Measurements from ENCODE around the gene MTCL1. TPM values are rescaled to one million over a fixed set of nuclear protein-coding genes. Genes with fewer than 3 reads are reported as not detected.
A peak's percentile ranks its signal among the peaks of the same experiment; 100 is the strongest.

MTCL1 gene
- total RNA-seq: 11.0 TPM
- polyA plus RNA-seq: 15.9 TPM
- long read RNA-seq, donor 1, partial matches to known transcripts: 0 of 1 reads
- long read RNA-seq, donor 1, other reads (novel, unspliced or antisense): 0 of 1 reads
- long read RNA-seq, donor 2, partial matches to known transcripts: 0 of 2 reads
- long read RNA-seq, donor 2, other reads (novel, unspliced or antisense): 0 of 2 reads
- long read RNA-seq, donor 3, partial matches to known transcripts: 0 of 2 reads
- long read RNA-seq, donor 3, other reads (novel, unspliced or antisense): 0 of 2 reads
- long read RNA-seq, donor 4, partial matches to known transcripts: 0 of 2 reads
- long read RNA-seq, donor 4, other reads (novel, unspliced or antisense): 0 of 2 reads
- long read RNA-seq, donor 5, partial matches to known transcripts: 0 of 1 reads
- long read RNA-seq, donor 5, other reads (novel, unspliced or antisense): 0 of 1 reads
- long read RNA-seq, donor 6, partial matches to known transcripts: 0 of 1 reads
- long read RNA-seq, donor 6, other reads (novel, unspliced or antisense): 0 of 1 reads
- long read RNA-seq, donor 7, partial matches to known transcripts: 0 of 1 reads
- long read RNA-seq, donor 7, other reads (novel, unspliced or antisense): 0 of 1 reads
- long read RNA-seq, donor 8, partial matches to known transcripts: 0 of 1 reads
- long read RNA-seq, donor 8, other reads (novel, unspliced or antisense): 0 of 1 reads
- long read RNA-seq, donor 9: 0 reads
- long read RNA-seq, donor 10: 0 reads

GRCh38 chr18:8705238-8705960 lies at the start of gene MTCL1:
TSS of gene MTCL1 (plus strand) at chr18:8705556. CDS start at chr18:8705661, 105 bp downstream.
- H3K27me3 ChIP-seq (ENCODE audit: control insufficient read depth in 2 of 2, insufficient read depth in 1 of 2, low read length in 1 of 2): peaks cover 54 to 80% of the 10 kb centered on the region in 2 donors
- peaks cover 3 to 18% of the 10 kb centered on the region in 2 donors for H3K9me3 ChIP-seq (ENCODE audit: control insufficient read depth in 2 of 2, insufficient read depth in 1 of 2, low read length in 1 of 2)
- WGBS: under 1% methylated on average over 122 of the region's 123 CpGs
- H3K27ac ChIP-seq (ENCODE audit: low read depth in 1 of 2, low read length in 1 of 2): peak within 1 kb of the TSS in 1 of 2 donors; percentile 62
- H3K4me3 ChIP-seq (ENCODE audit: low read length in 2 of 2): peak within 1 kb of the TSS; percentile 61 to 78
- no peaks in the 10 kb centered on the region for H3K36me3 ChIP-seq (ENCODE audit: control insufficient read depth in 2 of 2, insufficient read depth in 2 of 2, low read length in 1 of 2)
- H3K4me1 ChIP-seq (ENCODE audit: control insufficient read depth in 2 of 2, insufficient read depth in 2 of 2, low read length in 2 of 2): peaks cover 16 to 28% of the 10 kb centered on the region in 2 donors
- DNase-seq (ENCODE audit: low read depth in 6 of 9, low spot score in 9 of 9): peak in 2 of 9 donors; percentile 9 to 45

GRCh38 chr18:8656232-8656631 lies 49.1 kb upstream of the MTCL1 start:
- DNase-seq (ENCODE audit: low read depth in 6 of 9, low spot score in 9 of 9): no peak
- H3K36me3 ChIP-seq (ENCODE audit: control insufficient read depth in 2 of 2, insufficient read depth in 2 of 2, low read length in 1 of 2): no peaks in the 10 kb centered on the region
- 91% methylated on average over 6 of the region's 6 CpGs for WGBS
- no peak overlapping the region for H3K27ac ChIP-seq (ENCODE audit: low read depth in 1 of 2, low read length in 1 of 2)
- no peaks in the 10 kb centered on the region for H3K27me3 ChIP-seq (ENCODE audit: control insufficient read depth in 2 of 2, insufficient read depth in 1 of 2, low read length in 1 of 2)
- H3K9me3 ChIP-seq (ENCODE audit: control insufficient read depth in 2 of 2, insufficient read depth in 1 of 2, low read length in 1 of 2): no peaks in the 10 kb centered on the region
- no peak overlapping the region for H3K4me3 ChIP-seq (ENCODE audit: low read length in 2 of 2)
- no peaks in the 10 kb centered on the region for H3K4me1 ChIP-seq (ENCODE audit: control insufficient read depth in 2 of 2, insufficient read depth in 2 of 2, low read length in 2 of 2)

DNA sequence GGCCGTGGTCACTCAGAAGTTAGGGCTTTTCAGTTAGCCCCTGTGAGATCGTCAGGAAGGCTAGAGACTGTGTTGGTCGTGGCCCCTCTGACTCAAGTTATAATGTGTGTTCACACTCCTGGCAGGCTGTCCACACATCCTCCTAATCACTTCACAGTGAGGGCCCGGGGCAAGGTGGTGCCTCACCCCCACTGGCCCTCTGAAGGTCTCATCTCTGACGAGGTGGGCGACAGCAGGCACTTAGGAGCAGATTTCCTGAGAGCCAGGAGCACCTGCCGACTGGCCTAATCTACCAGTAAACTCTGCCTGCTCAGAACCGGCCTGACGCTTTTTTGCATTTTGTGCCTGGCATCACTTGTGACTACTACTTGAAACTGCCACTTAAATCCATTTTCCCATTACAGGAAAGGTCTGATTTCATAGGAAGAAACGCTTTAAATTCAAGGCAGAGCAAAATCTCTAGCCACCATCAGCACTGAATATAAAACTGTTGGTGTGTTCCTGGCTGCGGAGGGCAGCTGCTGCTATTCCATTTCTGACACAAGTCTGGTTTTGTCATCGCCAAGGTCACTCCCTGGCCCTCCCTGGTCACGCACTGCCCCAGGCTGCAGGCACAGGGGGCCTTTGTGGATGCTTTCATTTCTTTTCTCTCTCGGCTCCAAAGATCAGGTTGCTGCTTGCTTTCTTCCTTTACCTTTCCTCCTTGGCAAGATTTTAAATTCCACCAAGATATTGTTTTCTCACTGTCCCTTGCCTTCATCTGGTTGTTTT lies 48.1 kb upstream of the MTCL1 start:
- DNase-seq (ENCODE audit: low read depth in 6 of 9, low spot score in 9 of 9): no peak
- no peaks in the 10 kb centered on the region for H3K4me1 ChIP-seq (ENCODE audit: control insufficient read depth in 2 of 2, insufficient read depth in 2 of 2, low read length in 2 of 2)
- 92% methylated on average over 14 of the region's 14 CpGs for WGBS

DNA sequence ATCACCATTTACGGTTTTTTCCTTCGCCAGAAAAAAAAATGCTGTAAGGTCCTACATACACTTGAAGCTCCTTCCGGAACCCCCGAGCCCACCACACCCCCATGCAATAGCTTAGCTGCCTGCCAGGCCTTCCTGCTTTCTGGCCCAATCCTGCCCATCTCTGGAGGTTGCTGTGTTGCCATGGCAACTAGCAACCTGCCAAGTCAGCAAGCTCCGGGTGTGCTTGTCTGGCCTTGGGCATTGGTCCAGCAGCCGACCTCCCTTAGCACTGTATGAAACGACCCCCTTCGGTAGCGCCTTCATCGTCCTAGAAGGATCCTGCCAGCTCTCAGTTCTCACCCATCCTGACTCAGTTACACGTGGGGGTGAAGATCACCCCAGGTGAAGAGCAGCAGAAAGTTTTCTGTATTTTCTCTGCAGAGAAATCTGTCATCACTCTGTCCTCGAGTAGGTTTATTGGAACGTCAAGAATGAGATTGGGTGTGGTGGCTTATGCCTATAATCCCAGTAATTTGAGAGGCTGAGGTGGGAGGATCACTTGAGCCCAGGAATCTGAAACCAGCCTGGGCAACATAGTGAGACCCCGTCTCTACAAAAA lies 47.4 kb upstream of the MTCL1 start:
- Histone ChIP-seq H3K9me3 (ENCODE audit: control insufficient read depth in 2 of 2, insufficient read depth in 1 of 2, low read length in 1 of 2) (no peaks in the 10 kb centered on the region), H3K4me1 (ENCODE audit: control insufficient read depth in 2 of 2, insufficient read depth in 2 of 2, low read length in 2 of 2) (no peaks in the 10 kb centered on the region), H3K27ac (ENCODE audit: low read depth in 1 of 2, low read length in 1 of 2) (no peak overlapping the region), H3K36me3 (ENCODE audit: control insufficient read depth in 2 of 2, insufficient read depth in 2 of 2, low read length in 1 of 2) (no peaks in the 10 kb centered on the region), H3K4me3 (ENCODE audit: low read length in 2 of 2) (no peak overlapping the region), H3K27me3 (ENCODE audit: control insufficient read depth in 2 of 2, insufficient read depth in 1 of 2, low read length in 1 of 2) (peaks cover 0 to 6% of the 10 kb centered on the region in 2 donors)
- 82% methylated on average over 14 of the region's 14 CpGs for WGBS
- no peak for DNase-seq (ENCODE audit: low read depth in 6 of 9, low spot score in 9 of 9)

More for the DNA sequence above, 48.1 kb upstream of the MTCL1 start:
- Histone ChIP-seq H3K27ac (ENCODE audit: low read depth in 1 of 2, low read length in 1 of 2) (no peak overlapping the region), H3K9me3 (ENCODE audit: control insufficient read depth in 2 of 2, insufficient read depth in 1 of 2, low read length in 1 of 2) (no peaks in the 10 kb centered on the region), H3K36me3 (ENCODE audit: control insufficient read depth in 2 of 2, insufficient read depth in 2 of 2, low read length in 1 of 2) (no peaks in the 10 kb centered on the region), H3K27me3 (ENCODE audit: control insufficient read depth in 2 of 2, insufficient read depth in 1 of 2, low read length in 1 of 2) (peaks cover 0 to 4% of the 10 kb centered on the region in 2 donors), H3K4me3 (ENCODE audit: low read length in 2 of 2) (no peak overlapping the region)

GRCh38 chr18:8658858-8659485 lies 46.4 kb upstream of the MTCL1 start:
- DNase-seq (ENCODE audit: low read depth in 6 of 9, low spot score in 9 of 9): no peak
- WGBS: 97% methylated on average over 31 of the region's 31 CpGs
- Histone ChIP-seq H3K36me3 (ENCODE audit: control insufficient read depth in 2 of 2, insufficient read depth in 2 of 2, low read length in 1 of 2) (no peaks in the 10 kb centered on the region), H3K27ac (ENCODE audit: low read depth in 1 of 2, low read length in 1 of 2) (no peak overlapping the region), H3K9me3 (ENCODE audit: control insufficient read depth in 2 of 2, insufficient read depth in 1 of 2, low read length in 1 of 2) (no peaks in the 10 kb centered on the region), H3K27me3 (ENCODE audit: control insufficient read depth in 2 of 2, insufficient read depth in 1 of 2, low read length in 1 of 2) (peaks cover 0 to 6% of the 10 kb centered on the region in 2 donors), H3K4me1 (ENCODE audit: control insufficient read depth in 2 of 2, insufficient read depth in 2 of 2, low read length in 2 of 2) (no peaks in the 10 kb centered on the region), H3K4me3 (ENCODE audit: low read length in 2 of 2) (no peak overlapping the region)

GRCh38 chr18:8659609-8660242 lies 45.6 kb upstream of the MTCL1 start:
- Histone ChIP-seq H3K9me3 (ENCODE audit: control insufficient read depth in 2 of 2, insufficient read depth in 1 of 2, low read length in 1 of 2) (no peaks in the 10 kb centered on the region), H3K36me3 (ENCODE audit: control insufficient read depth in 2 of 2, insufficient read depth in 2 of 2, low read length in 1 of 2) (no peaks in the 10 kb centered on the region), H3K4me1 (ENCODE audit: control insufficient read depth in 2 of 2, insufficient read depth in 2 of 2, low read length in 2 of 2) (no peaks in the 10 kb centered on the region), H3K27me3 (ENCODE audit: control insufficient read depth in 2 of 2, insufficient read depth in 1 of 2, low read length in 1 of 2) (peaks cover 0 to 6% of the 10 kb centered on the region in 2 donors), H3K4me3 (ENCODE audit: low read length in 2 of 2) (no peak overlapping the region), H3K27ac (ENCODE audit: low read depth in 1 of 2, low read length in 1 of 2) (no peak overlapping the region)
- WGBS: 96% methylated on average over 36 of the region's 36 CpGs
- DNase-seq (ENCODE audit: low read depth in 6 of 9, low spot score in 9 of 9): no peak

DNA sequence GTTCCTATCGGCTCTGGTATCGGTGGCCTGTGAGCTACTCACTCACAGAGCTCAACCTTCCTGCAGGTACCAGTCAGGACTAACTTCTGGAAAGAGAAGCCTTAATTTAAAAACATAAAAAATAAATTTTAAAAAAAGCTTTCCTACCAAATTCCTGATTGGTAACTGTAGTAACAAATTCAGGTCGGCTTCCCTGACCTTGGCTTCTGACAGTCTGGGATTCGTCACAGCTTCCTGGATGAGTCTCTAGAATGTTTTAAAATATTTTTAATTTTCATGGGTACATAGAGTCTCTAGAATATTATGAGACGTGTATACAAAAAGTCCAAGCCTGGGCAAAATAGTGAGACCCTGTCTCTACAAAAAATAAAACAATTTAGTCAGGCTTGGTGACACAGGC lies 45.0 kb upstream of the MTCL1 start:
- Histone ChIP-seq H3K9me3 (ENCODE audit: control insufficient read depth in 2 of 2, insufficient read depth in 1 of 2, low read length in 1 of 2) (no peaks in the 10 kb centered on the region), H3K36me3 (ENCODE audit: control insufficient read depth in 2 of 2, insufficient read depth in 2 of 2, low read length in 1 of 2) (no peaks in the 10 kb centered on the region), H3K4me3 (ENCODE audit: low read length in 2 of 2) (no peak overlapping the region), H3K4me1 (ENCODE audit: control insufficient read depth in 2 of 2, insufficient read depth in 2 of 2, low read length in 2 of 2) (no peaks in the 10 kb centered on the region), H3K27ac (ENCODE audit: low read depth in 1 of 2, low read length in 1 of 2) (no peak overlapping the region), H3K27me3 (ENCODE audit: control insufficient read depth in 2 of 2, insufficient read depth in 1 of 2, low read length in 1 of 2) (peaks cover 0 to 6% of the 10 kb centered on the region in 2 donors)
- WGBS: 95% methylated on average over 5 of the region's 5 CpGs
- no peak for DNase-seq (ENCODE audit: low read depth in 6 of 9, low spot score in 9 of 9)

Measured in thymus (tissue), 14 donors.